G401.6 (cell line): ENCODE measurements around the gene MCUB.
"Not testable (repeated sequence)": the region's sequence is repeated elsewhere in the genome, so short reads cannot be mapped to it uniquely, and the experiment has no call there.

Experiments used
- FAIRE-seq: peaks from 2 replicates; lab custom pipeline; 2012; peaks lifted over from hg19 to GRCh38; lab: Jason Lieb, UNC

The MCUB gene

DNA sequence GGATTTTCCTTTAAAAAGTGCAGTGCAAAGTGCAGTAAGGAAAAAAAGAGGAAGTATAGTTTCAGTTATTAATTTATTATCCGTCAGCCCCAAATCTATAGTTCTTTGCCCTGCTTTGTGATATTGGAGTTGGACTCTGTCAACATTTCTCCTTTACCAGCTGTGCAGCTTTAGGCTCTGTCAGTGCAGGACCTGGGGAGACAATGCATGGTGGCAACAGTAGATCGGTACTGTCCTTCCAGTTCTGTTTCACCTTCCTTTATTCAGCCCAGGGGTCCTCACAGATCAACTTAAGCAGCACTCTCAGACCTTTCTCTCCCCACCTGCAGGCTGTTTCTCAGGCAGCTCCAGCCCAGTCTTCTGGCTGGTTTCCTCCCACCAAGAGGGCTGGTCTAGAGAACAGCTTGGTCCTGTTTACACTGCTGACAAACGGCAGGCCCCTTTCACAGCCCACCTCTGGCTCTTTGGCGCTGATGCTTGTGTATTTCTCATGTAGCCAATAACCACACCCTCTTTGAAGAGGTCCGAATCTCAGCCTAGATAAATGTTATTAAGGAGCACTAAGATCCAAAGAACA is 71.6 kb downstream of the MCUB start:
- FAIRE-seq: no peak

DNA sequence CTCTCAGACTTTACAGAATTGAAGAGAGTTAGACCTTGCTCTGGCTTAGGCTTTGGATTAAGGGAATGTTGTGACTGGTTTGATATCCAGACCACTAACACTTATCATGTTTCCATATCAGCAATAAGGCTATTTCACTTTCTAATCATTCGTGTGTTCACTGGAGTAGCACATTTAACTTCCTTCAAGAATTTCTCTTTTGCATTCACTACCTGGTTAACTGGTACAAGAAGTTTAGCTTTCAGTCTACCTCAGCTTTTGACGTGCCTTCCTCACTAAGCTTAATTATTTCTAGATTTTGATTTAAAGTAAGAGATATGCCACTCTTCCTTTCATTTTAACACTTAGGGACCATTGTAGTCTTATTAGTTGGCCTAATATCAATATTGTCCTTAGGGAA is 80.6 kb downstream of the MCUB start:
- FAIRE-seq: no peak

DNA sequence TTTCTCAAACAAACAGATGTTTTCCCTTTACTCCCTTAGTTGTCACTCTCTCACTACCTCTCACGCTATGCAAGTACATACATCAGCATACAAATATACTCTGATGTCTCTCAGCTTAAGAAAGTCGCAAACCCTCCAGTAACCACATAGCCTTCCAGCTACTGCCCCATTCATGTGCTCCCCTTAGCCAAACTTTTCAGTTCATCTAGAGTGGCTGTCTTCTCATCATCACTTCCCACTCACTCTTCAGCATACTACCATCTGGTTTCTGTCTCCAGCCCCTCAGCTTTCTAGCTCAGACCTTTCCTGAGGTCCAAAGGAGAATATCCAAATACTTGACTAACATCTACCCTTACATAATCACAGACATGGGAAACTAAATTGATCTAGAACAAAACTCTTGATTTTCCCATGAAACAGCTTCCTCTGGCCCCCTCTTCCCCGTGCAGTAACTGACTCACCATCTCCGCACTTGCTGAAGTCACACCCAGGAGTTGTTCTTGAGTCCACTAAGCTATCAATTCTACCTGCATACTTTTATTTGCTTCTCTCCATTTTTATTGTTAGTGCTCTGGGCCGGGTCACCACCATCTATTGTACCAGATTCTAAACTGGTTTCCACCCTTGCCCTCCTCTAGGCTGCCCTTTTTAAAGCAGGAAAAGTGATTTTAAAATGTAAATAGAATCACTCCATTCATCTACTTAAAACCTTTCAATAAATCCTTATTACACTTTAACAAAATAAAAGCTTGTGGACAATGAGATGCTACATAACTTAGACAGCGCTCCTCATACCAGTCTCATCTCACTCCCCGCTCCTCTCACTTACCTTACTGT is 86.0 kb downstream of the MCUB start:
- FAIRE-seq: no peak

DNA sequence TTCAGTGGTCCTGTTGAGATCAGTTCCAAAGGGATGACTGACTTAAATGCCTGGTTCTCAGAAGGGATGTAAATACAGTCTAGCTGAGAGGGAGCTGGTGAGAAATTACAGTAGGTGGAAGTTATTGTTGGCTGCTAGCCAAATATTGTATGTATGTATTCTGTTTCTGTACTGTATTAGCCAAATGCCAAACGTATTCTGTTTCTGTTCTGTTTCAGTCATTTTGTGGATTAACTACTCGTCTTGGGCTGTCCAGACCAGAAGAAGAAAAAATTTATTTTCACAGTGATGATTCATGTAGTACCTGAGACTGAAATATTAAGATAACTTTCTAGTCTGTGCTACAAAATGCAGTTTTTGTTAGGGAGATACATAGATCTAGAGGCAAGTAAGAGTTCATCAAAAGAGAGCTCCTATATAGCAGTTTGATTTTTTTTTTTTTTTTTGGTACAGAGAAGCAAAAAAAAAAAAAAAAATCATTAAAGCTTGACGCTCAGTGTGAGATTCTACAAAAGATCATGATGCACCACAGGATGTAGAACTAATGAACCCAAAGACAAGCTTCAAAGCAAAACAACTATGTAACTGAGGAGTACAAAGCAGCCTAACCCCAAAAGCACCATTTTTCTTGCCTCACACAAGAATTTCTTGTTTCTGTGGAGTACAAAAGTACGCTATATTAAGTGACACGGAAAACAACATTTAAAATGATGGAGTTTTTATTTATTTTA is 88.4 kb downstream of the MCUB start:
- FAIRE-seq: no peak

DNA sequence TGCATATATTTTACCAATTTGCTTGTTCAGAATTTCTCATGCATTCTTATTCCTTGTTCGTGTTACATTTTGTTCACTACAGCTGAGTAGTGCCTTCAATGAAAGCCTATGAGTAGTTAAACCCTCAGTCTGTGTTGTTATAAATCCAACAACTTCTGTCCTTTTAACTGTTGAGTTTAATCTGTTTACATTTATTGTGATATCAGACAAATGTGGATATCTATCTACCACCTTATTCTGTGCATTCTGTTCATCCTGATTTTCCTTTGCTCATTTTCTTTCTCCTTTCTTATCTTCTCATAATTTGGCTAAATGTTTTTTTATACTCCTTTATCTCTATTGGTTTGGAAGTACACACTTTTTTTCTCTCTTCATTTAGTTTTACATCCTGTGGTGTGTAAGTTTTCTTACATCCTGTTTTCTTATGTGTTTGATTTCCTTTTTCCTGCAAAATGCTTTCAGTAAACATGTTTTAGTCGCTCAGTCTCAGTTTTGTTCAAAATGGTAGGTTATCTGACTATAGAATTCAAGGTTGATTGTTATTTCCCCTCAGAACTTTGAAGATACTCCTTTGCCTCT is 89.0 kb downstream of the MCUB start:
- FAIRE-seq: no peak

DNA sequence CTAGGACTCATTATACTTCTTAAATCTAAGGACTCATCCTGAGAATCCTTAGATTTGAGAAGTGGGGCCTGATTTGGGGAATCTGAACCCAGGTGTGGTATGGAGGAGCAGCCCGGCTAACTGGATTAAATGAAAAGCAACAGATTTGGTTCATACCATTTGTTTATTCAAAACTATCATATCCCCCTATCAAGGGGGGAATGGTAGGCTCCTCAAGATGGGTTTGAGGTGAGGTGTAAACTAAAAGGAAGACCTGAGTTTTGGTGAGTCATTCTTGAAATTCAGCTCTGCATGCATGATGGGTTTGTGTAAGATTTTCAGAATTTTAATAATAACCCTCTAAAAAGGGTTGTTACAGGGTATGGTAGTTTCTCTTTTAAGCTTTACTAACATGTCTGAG is 89.8 kb downstream of the MCUB start:
- FAIRE-seq: no peak

DNA sequence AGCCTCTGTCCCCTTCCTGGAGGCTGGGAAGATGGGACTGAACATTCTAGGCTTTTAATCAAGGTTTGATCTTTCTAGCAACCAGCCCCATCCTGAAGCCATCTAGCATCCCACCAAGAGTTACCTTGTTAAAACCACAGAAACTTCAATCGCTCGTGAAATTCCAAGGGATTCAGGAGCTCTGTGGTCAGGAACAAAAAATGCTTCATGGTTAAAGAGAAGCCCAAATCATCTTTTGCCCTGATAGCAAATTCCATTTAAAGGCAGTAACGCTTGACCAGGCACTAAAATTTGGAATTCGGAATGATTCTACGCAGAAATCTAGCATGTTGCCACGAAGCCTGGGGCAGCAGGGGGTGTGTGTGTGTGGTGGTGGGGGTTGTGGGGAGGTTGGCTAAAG is 95.3 kb downstream of the MCUB start:
- FAIRE-seq: no peak

DNA sequence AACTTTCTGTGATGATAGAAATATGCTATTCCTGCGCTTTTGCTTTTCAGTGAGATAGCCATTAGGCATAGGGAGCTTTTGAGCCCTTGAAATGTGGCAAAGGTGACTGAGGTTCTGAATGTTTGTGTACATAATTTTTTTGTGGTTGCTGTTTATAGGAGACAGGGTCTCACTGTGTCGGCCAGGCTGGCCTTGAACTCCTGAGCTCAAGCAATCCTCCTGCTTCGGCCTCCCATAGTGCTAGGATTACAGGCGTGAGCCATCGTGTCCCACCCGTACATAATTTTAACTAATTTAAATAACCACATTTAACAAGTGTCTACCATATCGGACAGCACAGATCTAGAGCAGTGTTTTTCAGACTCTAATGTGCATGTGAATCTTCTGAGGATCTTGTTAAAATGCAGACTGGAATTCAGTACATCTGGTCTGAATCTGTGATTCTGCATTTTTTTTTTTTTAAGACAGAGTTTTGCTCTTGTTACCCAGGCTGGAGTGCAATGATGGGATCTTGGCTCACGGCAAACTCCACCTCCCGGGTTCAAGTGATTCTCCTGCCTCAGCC is 97.9 kb downstream of the MCUB start:
- FAIRE-seq: no peak

DNA sequence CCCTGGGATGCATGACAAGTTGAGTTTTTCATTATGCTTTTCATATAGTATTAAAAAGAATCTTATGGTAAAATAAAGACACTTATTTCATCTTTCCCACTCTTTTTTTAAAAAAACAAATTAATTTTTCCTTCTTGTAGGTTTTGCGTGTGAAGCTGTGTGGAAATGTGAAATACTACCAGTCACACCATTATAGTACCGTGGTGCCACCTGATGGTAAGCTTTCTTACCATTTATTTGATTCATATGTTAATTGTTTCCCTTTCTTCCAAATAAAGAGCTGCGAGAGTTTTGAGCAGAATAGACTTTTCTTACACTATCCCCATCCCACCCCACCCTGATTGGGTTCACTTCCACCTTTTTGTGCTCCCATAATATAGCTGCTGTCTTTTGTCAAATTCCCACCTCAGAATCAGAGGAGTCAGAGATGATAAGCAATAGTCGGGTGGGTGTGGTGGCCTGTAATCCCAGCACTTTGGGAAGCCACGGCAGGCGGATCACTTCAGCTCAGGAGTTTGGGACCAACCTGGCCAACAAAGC is 98.9 kb downstream of the MCUB start:
- FAIRE-seq: no peak

DNA sequence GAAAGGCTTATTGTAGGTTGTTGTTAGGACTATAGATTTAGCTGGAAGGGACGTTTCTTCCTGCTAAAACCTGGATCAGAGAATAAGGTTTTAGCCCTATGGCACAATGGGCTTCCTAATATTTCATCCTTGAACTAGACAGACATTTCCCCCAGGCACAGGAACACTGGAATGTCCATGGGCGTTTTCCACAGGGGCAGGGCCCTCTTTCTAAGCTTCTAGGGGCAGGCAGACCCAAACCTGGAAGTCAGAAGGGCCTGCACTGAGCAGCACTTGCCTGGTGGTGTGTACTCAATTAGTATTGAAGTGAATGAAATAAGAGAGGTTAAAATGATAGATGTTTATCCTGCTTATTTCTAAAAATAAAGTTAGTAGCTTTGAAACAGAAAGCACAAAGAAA is 102.1 kb downstream of the MCUB start:
- FAIRE-seq: no peak

DNA sequence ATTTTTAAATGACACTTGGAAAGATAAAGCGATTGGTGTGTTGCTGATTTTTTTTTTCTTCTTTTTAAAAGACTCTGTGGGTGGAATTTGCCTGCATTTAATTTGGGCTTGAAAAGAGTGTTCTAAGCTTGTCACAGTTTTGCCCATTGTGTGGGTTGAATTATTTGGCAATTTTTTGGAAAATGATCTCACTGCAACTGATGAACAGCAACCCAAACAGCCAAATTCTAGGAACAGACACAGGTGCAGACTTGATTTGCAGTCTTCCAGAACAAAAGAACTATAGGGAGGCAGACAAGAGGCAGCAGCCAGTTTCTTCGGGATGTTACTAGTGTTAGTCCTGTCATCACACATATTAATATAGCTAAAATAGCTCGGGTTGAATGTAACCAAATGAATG is 102.7 kb downstream of the MCUB start:
- FAIRE-seq: no peak

DNA sequence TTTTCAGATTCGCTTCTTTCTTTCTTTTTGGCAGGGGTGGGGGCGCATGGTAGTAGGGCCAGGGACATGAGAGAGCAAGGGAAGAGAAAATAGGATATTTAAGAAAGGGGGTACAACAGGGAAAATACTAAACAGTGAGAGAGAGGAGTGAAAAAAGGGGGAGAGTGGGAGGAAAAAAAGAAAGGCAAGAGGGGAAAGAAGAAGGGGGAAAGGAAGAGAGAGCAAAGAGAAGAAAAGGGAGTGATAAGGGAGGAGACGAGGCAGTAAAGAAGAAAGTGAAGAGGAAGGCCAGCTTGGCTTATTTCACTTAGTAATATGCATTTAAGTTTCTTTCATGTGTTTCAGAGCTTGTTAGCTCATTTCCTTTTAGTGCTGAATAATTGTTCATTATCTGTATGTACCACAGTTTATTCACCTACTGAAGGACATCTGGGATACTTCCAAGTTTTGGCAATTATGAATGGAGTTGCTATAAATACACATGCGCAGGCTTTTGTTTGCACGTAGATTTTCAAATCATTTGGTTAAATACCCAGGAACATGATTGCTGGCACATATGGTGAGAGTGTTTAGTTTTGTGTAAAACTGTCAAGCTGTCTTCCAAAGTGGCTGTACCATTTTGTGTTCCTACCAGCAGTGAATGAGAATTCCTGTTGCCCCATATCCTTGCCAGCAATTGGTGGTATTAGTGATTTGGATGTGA is 105.9 kb downstream of the MCUB start:
- no peak for FAIRE-seq

DNA sequence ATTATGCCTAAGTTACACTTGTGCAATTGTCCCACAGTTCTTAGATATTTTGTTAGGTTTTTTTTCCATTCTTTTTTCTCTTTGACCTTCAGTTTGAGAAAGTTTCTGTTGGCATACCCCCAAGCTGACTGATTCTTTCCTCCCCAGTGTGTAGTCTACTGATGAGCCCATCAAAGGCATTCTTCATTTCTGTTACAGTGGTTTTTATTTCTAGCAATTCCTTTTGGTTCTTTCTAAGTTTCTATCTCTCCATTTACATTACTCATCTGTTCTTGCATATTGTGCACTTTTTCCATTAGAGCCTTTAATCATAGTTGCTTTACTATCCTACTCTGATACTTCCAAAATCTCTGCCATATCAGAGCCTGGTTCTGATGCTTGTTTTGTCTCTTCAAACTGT is 111.3 kb downstream of the MCUB start:
- no peak for FAIRE-seq

DNA sequence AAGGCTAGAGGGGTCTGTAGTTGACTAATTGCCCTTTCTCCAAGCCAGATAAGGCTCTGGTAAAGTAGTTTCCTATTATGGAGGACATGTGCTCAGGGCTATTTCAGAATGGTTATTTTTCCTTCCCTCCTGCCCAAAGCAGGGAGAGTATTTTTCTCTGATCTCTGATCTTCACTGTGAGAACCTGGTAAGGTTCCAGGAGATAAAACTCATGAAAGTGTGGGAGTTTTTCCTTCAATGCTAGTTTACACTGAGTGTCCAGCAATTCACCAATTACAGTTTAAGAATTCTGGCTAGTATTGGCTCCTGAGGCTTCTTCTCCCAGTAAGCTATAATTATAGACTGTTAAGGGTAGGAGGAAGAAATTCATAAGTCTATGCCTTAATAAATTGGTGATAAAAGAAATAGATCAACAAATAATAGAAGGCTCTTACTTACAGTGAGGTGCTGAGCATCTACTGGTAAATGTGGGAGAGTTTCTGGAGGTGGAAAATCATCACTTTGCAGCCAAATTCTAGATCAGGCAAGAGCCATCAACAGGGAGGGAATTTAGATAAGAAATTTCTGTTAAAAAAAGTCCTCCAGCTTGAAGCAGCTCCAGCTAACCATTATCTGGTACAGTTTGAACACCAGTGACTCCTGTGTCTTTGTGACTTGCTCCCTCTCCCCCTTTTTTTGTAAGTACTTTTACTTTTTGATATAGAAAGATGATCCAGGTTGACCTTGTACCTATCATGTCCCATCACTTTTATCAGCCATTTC is 112.3 kb downstream of the MCUB start:
- FAIRE-seq: no peak

DNA sequence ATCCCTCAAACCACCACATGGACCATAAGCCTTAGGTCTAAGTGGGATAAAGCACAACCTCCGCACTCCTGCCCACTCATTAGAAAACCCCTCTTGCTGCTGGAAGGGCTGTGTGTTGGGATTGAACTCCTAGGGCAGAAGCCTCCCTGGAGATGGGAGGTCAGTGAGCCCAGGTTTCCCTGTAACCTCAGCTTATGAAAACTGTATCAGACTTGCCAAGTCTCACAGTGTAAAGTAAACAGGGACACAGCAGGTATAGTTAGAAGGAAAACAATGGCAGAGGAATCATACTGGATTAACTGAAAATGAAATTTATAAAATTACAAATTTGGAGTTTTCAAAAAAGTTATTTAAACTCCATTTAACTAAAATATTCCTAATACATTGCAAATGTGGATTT is 113.3 kb downstream of the MCUB start:
- no peak for FAIRE-seq

DNA sequence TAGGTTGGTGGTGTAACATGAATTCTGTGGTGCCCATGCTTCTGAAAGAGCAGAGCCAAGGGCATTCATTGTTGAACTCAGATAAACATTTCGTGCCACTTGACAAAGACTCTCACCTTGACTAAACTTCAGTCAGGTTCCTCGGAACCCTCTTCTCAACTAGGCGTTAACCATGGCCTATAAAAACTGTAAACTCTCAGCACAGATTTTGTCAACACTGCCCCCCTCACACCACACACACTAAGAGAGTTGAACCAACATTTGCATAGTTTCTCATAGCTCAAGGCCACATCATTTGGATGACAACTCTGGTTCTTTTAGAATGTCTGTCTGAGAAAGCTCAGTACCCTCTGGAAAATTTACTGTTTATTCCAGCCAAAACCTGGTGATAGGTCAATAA is 115.1 kb downstream of the MCUB start:
- no peak for FAIRE-seq

DNA sequence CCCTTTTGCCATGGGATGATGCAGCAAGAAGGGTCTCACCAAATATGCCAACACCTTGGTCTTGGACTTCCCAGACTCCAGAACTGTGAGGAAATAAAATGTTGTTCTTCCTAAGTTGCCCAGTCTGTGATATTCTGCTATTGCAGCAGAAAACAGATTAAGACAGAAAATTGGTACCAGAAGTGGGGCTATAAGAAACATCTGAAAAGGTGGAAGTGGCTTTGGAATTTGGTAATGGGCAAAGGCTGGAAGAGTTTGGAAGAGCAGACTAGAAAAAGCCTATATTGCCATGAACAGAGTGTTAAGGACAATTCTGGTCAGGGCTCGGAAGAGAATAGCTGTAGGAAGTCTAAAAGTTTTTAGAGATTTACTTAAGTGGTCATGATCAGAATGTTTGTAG is 115.8 kb downstream of the MCUB start:
- no peak for FAIRE-seq

DNA sequence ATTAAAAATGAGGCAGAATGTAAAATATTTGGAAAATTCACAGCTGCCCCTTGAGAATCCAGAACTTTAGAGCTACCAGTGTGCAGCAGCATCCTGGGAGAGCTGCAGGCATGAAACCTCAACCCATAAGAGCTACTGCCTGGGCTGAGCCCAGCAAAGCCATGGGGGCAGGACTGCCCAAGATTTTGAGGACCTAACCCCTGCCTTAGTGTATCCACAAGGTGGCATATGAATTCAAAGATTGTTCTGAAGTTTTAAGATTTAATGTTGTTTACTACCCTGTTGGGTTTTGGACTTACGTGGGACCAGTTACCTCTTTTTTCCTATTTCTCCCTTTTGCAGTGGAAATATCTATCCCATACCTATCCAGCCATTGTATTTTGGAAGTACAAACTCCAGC is 116.8 kb downstream of the MCUB start:
- FAIRE-seq: no peak

DNA sequence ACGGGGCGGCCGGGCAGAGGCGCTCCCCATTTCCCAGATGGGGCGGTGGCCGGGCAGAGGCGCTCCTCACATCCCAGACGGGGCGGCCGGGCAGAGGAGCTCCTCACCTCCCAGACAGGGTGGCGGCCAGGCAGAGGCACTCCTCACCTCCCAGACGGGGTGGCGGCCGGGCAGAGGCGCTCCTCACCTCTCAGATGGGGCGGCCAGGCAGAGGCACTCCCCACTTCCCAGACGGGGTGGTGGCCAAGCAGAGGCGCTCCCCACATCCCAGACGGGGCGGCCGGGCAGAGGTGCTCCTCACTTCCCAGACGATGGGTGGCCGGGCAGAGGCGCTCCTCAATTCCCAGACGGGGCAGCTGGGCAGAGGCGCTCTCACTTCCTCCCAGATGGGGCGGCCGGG is 118.4 kb downstream of the MCUB start:
- FAIRE-seq: not testable (repeated sequence)

DNA sequence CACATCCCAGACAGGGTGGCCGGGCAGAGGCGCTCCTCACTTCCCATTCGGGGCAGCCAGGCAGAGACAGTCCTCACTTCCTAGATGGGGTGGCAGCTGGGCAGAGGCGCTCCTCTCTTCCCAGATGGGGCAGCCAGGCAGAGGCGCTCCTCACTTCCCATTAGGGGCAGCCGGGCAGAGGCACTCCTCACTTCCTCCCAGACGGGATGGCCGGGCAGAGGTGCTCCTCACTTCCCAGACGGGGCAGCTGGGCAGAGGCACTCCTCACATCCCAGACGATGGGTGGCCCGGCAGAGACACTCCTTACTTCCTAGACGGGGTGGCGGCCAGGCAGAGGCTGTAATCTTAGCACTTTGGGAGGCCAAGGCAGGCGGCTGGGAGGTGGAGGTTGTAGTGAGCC is 118.9 kb downstream of the MCUB start:
- FAIRE-seq: not testable (repeated sequence)

DNA sequence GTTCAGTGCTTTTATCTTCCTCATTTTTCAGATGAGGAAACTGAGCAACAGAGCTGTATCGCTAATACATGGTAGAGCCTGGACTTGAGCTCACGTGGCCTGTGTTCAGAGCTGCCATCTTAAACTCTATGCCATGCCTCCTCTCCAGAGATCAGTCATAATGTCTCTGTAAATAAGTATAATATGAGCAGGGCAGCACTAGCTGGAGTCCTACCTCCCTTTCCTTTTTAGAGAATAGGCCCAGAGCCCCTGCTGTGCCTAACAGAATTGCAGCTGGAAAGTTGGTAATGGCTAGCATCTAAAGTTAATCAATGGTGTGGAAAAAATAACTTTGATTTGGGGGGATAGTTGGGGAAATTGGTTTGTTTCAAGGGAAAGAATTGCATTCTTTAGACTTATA is 122.8 kb downstream of the MCUB start:
- FAIRE-seq: no peak
